ENCODE measurements around the gene TMEM179.

TMEM179 gene

DNA sequence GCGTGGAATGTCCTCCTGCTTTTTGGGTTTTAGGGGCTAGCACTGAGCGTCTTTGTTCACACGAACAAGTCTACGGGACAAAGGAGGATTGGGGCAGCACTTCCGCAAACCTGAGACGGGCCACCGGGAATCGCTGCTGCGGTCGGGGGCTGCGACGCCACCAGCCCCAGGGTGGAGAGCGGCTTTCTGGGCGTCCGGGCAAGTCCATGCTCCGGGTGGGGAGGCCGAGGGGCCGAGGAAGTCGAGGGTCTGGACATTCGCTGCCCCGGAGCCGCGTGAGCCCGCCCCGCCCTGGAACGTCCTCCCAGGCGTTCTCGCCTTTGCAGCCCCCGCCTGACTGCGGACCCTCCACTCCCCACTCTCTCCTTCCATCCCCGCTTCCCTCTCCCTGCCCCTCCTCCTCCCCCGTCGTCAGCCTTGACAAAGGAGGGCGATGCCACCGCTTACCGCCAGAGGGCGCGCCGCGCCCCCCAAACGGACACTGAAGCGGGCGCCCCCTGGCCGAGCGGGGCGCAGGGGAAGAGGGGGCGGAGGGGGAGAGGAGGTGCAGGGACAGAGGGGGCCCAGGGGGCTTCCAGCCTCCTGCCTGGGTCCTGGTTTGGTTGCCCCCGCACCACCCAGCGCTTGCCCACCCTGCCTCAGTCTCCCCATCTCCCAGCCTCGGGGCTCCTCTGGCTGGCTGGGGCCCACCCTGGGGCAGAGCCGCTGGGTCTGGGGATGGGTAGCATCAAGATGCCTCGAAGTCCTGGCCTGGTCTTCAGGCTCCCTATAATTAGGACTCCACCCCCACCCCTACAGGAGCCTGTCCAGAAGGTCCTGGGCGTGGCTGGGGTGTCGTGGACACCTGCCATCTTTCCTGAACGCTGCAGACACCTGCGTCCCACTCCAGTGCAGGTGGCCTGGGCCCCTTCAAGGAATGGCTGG, 45.7 kb upstream of the TMEM179 start:
- TF ChIP-seq, protein P1, sequence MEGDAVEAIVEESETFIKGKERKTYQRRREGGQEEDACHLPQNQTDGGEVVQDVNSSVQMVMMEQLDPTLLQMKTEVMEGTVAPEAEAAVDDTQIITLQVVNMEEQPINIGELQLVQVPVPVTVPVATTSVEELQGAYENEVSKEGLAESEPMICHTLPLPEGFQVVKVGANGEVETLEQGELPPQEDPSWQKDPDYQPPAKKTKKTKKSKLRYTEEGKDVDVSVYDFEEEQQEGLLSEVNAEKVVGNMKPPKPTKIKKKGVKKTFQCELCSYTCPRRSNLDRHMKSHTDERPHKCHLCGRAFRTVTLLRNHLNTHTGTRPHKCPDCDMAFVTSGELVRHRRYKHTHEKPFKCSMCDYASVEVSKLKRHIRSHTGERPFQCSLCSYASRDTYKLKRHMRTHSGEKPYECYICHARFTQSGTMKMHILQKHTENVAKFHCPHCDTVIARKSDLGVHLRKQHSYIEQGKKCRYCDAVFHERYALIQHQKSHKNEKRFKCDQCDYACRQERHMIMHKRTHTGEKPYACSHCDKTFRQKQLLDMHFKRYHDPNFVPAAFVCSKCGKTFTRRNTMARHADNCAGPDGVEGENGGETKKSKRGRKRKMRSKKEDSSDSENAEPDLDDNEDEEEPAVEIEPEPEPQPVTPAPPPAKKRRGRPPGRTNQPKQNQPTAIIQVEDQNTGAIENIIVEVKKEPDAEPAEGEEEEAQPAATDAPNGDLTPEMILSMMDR (IDR thresholded peaks at IDR 0.05; ENCODE audit: low read depth, low read length, poor library complexity, severe bottlenecking) = peak; percentile 99
- TF ChIP-seq EZH2phosphoT487 (IDR thresholded peaks at IDR 0.05; ENCODE audit: borderline replicate concordance, low read length) = no peak
- H3K36me3 ChIP-seq (ENCODE audit: control insufficient read depth, low read length) = no peaks in the 10 kb centered on the region
- no peaks in the 10 kb centered on the region for H3K27me3 ChIP-seq (ENCODE audit: control insufficient read depth, low read length)
- no peaks in the 10 kb centered on the region for H4K20me1 ChIP-seq (ENCODE audit: control insufficient read depth, insufficient read depth, low read depth, low read length)
- peaks cover 21% of the 10 kb centered on the region; the same call in 1 of the 2 replicates for H3K9me3 ChIP-seq (ENCODE audit: control insufficient read depth, insufficient read depth, low read length)
- H3K4me1 ChIP-seq (ENCODE audit: control insufficient read depth, low read length) = peaks cover 26% of the 10 kb centered on the region
- H3F3A ChIP-seq (ENCODE audit: control insufficient read depth, insufficient read depth) = peaks cover 8% of the 10 kb centered on the region; the same call in 1 of the 2 replicates
- peak overlapping the region; percentile 72 for H3K4me3 ChIP-seq (ENCODE audit: low read length)
- H3K79me2 ChIP-seq (ENCODE audit: control insufficient read depth, low read length) = no peaks in the 10 kb centered on the region
- H3K27ac ChIP-seq (ENCODE audit: low read depth, low read length) = no peak overlapping the region
- no peaks in the 10 kb centered on the region for H3K9me2 ChIP-seq (replicated peaks; ENCODE audit: control insufficient read depth, low read length)
- peak overlapping the region; percentile 75 for H3K4me2 ChIP-seq (ENCODE audit: low read length)

DNA sequence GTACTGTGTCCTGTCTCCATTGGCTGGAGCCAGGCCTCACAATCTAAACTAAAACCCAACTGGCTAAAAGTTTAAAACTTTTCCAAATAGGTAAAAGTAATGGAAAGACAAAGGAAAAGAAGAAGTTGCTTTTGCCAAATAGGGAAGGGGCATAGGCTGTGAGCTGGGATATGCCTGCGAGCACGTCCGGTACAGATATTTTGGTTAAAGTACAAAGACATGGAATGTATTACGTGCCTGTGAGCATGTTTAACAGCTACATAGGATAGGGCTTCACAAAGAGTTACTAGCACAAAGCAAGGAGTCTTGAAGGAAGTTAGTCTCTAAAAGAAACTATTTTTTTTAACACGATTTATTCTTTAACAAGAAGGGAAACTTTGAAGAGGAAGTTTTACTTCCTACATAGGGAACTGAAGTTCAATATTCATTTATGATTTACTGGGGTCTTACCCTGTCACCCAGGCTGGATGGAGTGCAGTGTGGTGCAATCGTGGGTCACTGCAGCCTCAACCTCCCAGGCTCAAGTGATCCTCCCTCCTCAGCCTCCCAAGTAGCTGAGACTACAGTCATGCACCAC, 43.0 kb upstream of the TMEM179 start:
- no peaks in the 10 kb centered on the region for H4K20me1 ChIP-seq (ENCODE audit: control insufficient read depth, insufficient read depth, low read depth, low read length)
- no peak overlapping the region for H3K4me3 ChIP-seq (ENCODE audit: low read length)
- H3K9me2 ChIP-seq (replicated peaks; ENCODE audit: control insufficient read depth, low read length) = no peaks in the 10 kb centered on the region
- no peaks in the 10 kb centered on the region for H3K79me2 ChIP-seq (ENCODE audit: control insufficient read depth, low read length)
- TF ChIP-seq, protein P1 (IDR thresholded peaks at IDR 0.05; ENCODE audit: low read depth, low read length, poor library complexity, severe bottlenecking) = no peak
- no peak for TF ChIP-seq EZH2phosphoT487 (IDR thresholded peaks at IDR 0.05; ENCODE audit: borderline replicate concordance, low read length)
- peaks cover 7% of the 10 kb centered on the region; the same call in 1 of the 2 replicates for H3K9me3 ChIP-seq (ENCODE audit: control insufficient read depth, insufficient read depth, low read length)
- peaks cover 25% of the 10 kb centered on the region for H3K4me1 ChIP-seq (ENCODE audit: control insufficient read depth, low read length)
- peaks cover 7% of the 10 kb centered on the region; the same call in 1 of the 2 replicates for H3F3A ChIP-seq (ENCODE audit: control insufficient read depth, insufficient read depth)
- H3K36me3 ChIP-seq (ENCODE audit: control insufficient read depth, low read length) = no peaks in the 10 kb centered on the region
- H3K4me2 ChIP-seq (ENCODE audit: low read length) = 0 out of 2 replicates have a peak overlapping the region, but pooled peaks have one; percentile 12
- no peak overlapping the region for H3K27ac ChIP-seq (ENCODE audit: low read depth, low read length)
- no peaks in the 10 kb centered on the region for H3K27me3 ChIP-seq (ENCODE audit: control insufficient read depth, low read length)

DNA sequence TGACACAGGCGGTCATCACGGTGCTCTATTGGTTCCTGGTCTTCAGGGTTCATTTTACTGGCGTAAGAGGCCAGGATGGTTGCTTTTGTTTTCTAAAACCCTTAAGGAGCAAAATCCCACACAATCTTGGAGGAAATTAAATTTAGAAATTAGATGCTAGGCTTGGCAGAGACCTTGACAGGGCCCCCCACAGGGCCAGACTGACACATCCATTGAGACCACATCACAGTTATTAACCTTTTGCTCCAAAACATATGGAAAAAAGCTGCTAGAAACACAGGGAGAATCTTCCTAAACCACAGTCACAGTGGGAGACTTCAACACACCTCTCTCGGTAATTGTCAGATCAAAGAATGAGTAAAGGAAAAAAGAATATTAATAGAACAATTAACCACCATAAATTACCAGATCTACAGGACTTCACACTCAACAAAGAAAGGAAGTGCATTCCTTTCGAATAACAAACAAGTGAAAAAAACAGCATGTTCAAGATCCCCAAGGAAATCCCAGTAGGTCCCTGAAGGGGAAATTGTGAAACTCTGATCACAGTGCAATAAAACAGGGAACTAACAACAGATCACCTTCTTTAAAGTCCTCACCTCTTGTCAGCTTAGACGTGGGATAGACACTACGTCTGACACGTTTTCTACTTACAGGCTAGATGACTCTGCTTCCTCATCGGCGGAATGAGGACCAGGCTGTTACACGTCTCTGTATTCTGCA, 40.2 kb upstream of the TMEM179 start:
- Histone ChIP-seq H3F3A (ENCODE audit: control insufficient read depth, insufficient read depth) (peaks cover 7% of the 10 kb centered on the region; the same call in 1 of the 2 replicates), H3K4me3 (ENCODE audit: low read length) (no peak overlapping the region), H3K9me3 (ENCODE audit: control insufficient read depth, insufficient read depth, low read length) (no peaks in the 10 kb centered on the region), H3K79me2 (ENCODE audit: control insufficient read depth, low read length) (no peaks in the 10 kb centered on the region), H3K27ac (ENCODE audit: low read depth, low read length) (no peak overlapping the region), H3K4me2 (ENCODE audit: low read length) (no peak overlapping the region), H3K36me3 (ENCODE audit: control insufficient read depth, low read length) (no peaks in the 10 kb centered on the region), H4K20me1 (ENCODE audit: control insufficient read depth, insufficient read depth, low read depth, low read length) (no peaks in the 10 kb centered on the region), H3K4me1 (ENCODE audit: control insufficient read depth, low read length) (peaks cover 13% of the 10 kb centered on the region), H3K27me3 (ENCODE audit: control insufficient read depth, low read length) (no peaks in the 10 kb centered on the region), H3K9me2 (replicated peaks; ENCODE audit: control insufficient read depth, low read length) (no peaks in the 10 kb centered on the region)
- TF ChIP-seq, protein P1 (IDR thresholded peaks at IDR 0.05; ENCODE audit: low read depth, low read length, poor library complexity, severe bottlenecking) = no peak
- no peak for TF ChIP-seq EZH2phosphoT487 (IDR thresholded peaks at IDR 0.05; ENCODE audit: borderline replicate concordance, low read length)

Data from DOHH2 (cell line).